GM18499 (cell line): Measurements from ENCODE around the gene ZNF484.
"Not testable (repeated sequence)": the region's sequence is repeated elsewhere in the genome, so short reads cannot be mapped to it uniquely, and the experiment has no call there.

Experiments
- ATAC-seq: cut with Tn5 transposase; IDR thresholded peaks from one replicate; pipeline ENCODE4 v1.9.1; 2021; ENCODE audit warnings: moderate number of reproducible peaks; ENCODE audit not compliant: insufficient read depth, unreplicated experiment

The ZNF484 gene

DNA sequence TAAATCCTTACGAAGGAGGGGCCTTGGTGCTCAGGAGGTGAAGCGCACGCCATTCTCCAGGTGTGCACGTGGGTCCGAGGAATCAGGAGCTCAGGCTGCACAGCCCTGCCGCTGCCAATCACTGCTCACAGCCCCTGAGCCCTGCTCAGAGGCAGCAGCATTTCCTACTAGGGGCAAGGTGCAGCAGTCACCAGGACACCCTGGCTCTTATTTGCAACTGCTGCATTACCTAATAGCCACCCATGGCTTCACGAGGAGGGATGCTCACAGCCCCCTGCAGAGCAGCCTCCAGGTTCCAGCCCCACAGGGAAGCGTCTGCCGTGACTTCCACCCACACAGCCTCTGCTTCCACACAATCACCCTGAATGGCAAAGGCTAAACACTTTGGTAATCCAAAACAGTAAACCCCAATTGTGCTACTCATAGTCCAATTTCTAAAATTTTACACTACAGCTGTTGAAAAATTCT is 81.5 kb downstream of the ZNF484 start:
- ATAC-seq = not testable (repeated sequence)

DNA sequence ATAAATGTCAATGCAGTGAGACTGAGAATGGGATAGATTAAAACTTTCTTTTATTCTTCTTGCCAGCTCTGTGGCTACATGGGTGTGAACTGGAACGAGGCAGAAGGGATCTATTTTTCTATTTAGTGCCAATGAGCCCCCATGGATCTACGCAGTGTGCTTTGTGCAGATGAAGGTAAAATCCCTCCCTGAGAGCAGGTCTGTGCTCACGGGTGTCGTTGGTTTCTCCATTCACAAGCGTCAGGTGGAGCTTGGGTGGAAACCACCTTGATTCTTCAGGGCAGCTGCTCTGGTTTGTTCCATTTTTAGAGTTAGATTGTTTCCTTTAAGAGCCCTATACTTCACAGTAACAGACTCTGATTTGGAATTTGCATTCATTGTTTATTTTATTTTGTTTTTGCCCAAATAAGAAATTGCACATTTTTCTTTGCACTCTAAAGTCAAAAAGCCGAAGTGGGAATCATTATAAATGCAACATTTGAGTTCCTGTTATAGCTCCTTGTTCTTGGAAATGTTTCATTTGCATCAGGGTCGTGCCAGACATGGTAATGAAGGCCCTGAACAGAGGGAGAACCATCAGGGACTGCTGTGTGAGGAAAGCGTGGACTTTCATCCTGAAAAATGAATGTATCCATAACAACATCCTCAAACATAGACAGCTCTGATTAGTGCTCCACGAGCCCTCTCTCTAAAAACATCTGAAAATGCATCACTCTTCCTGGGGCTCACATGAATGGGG is 82.1 kb downstream of the ZNF484 start:
- ATAC-seq = no peak
